ENCODE data around the gene IL5RA.

IL5RA gene, protein sequence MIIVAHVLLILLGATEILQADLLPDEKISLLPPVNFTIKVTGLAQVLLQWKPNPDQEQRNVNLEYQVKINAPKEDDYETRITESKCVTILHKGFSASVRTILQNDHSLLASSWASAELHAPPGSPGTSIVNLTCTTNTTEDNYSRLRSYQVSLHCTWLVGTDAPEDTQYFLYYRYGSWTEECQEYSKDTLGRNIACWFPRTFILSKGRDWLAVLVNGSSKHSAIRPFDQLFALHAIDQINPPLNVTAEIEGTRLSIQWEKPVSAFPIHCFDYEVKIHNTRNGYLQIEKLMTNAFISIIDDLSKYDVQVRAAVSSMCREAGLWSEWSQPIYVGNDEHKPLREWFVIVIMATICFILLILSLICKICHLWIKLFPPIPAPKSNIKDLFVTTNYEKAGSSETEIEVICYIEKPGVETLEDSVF

GRCh38 chr3:3110299-3110630, at the start of gene IL5RA:
Gene IL5RA, minus strand, starts transcription at chr3:3110374. Its CDS starts 5,390 bp downstream, at chr3:3104984.
- no peak for TF ChIP-seq CTCF (IDR thresholded peaks at IDR 0.05)

DNA sequence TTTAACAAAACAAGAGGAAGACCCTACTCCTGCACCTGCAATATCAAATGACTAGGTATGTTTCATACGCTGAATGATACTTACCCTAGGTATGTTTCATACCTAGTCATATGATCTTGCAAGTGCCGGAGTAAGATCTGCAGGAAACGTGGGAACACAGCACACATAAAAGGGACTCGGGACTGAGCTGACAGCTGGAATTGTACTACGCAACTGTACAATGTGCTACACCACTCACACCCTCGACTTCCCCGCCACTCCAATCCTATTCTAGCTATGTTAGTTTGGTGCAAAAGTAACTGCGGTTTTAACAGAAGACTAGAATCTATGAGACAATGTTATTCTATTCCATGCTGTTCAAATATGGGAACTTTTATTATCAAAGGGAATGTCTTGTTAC, 47.3 kb upstream of the IL5RA start:
- no peak for TF ChIP-seq CTCF (IDR thresholded peaks at IDR 0.05)

- no peak for TF ChIP-seq CTCF (IDR thresholded peaks at IDR 0.05)
Observed at GRCh38 chr3:3154879-3155610, 44.9 kb upstream of the IL5RA start.

- TF ChIP-seq CTCF (IDR thresholded peaks at IDR 0.05): no peak
Observed at GRCh38 chr3:3151513-3151912, 41.3 kb upstream of the IL5RA start.

GRCh38 chr3:3149560-3149959, 39.4 kb upstream of the IL5RA start:
- TF ChIP-seq CTCF (IDR thresholded peaks at IDR 0.05): no peak

DNA sequence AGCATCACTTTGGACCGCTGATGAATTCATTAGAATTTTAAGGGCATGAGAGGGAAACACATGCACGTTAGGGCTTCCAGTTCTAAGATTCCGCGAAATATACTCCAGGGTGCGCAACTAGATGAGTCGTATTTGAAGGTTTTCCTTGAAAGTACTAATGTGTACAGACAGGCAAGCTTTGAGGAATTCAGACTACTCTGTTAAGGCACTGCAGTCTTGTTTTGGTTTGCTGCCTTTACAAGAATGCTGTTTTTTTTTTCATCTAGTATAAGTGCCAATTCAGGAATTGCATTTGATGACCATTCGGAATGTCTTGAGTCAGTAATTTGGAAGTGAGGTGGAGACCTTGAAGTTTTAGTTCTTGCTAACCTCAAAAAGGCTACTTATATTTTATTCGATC, 35.7 kb upstream of the IL5RA start:
- TF ChIP-seq CTCF (IDR thresholded peaks at IDR 0.05): no peak

DNA sequence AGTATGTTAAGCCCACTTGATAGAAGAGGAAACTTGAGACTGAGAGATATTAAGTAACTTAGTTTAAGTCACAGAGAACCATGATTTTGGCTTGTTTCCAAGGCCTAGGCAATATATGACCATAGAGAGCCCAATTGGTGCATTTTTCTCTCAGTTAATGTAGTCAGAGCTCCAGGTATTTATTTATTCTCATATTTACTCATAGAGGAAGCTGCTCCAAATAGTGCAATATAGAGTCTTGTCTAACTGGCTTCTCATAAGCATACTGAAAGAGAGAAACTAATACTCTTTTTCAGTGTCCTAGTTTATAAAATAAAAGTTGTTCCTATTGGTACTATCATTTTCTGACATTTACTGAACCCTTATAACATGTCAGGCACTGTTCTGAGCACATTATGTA, 31.8 kb upstream of the IL5RA start:
- no peak for TF ChIP-seq CTCF (IDR thresholded peaks at IDR 0.05)
